Ascending aorta (tissue), 2 donors: Measurements from ENCODE around the gene PAPPA. TPM values are rescaled to one million over a fixed set of nuclear protein-coding genes. Genes with fewer than 3 reads are reported as not detected.

Experiments
- DNase-seq, 2 donors: peaks; one replicate each; pipeline ENCODE4 v3.0.0-alpha.2; 2019; ENCODE audit warnings: low spot score in 2 of 2
- H3K27ac ChIP-seq, 2 donors: fragments of 200-600 bp; sonication (generic); one replicate each; pipeline ENCODE4 v1.5.1; 2016 to 2017; ENCODE audit warnings: mild to moderate bottlenecking in 1 of 2
- H3K27me3 ChIP-seq: fragments of 200-600 bp; sonication (generic); one replicate; pipeline ENCODE4 v1.5.1; 2017
- H3K36me3 ChIP-seq, 2 donors: fragments of 200-600 bp; sonication (generic); one replicate each; pipeline ENCODE4 v1.5.1; 2016
- H3K4me1 ChIP-seq, 2 donors: fragments of 200-600 bp; sonication (generic); one replicate each; pipeline ENCODE4 v1.5.1; 2016 to 2017; ENCODE audit warnings: mild to moderate bottlenecking in 1 of 2
- H3K4me3 ChIP-seq, 2 donors: fragments of 200-600 bp; sonication (generic); one replicate each; pipeline ENCODE4 v1.5.1; 2016 to 2017; ENCODE audit warnings: mild to moderate bottlenecking in 1 of 2
- H3K9me3 ChIP-seq, 2 donors: fragments of 200-600 bp; sonication (generic); one replicate each; pipeline ENCODE4 v1.5.1; 2016
- CTCF ChIP-seq, 3 experiments: fragments of 200-600 bp in 2 of 3; fragments of 450-650 bp in 1 of 3; sonication (generic) in 2 of 3; IDR thresholded peaks; one replicate each; pipeline ENCODE4 v1.5.1; 2016 to 2019; ENCODE audit warnings: antibody characterized with exemption in 3 of 3, mild to moderate bottlenecking in 1 of 3, moderate library complexity in 1 of 3
- intact Hi-C: fragments of 100-400 bp; cut with DNase I; formaldehyde crosslinking; loops from one replicate; pipeline ENCODE4 v1.15.1; 2023
- total RNA-seq: library from RNA; depleted of rRNA; stranded (reverse); fragments of >200 nt; gene quantifications from one replicate; pipeline ENCODE4 v1.1.0, GENCODE V29; 2016

PAPPA gene
- total RNA-seq, 1 donor from 2014 or later = 6.0 TPM

GRCh38 chr9:116369706-116370105 is 216.1 kb downstream of the PAPPA start:
- intact Hi-C loops = no loop called here
- Histone ChIP-seq H3K9me3 (no peaks in the 10 kb centered on the region), H3K27me3 (no peaks in the 10 kb centered on the region), H3K4me3 (no peak overlapping the region), H3K36me3 (no peaks in the 10 kb centered on the region), H3K4me1 (peaks cover 0 to 5% of the 10 kb centered on the region in 2 donors), H3K27ac (no peak overlapping the region)
- no peak for DNase-seq
- TF ChIP-seq CTCF (IDR thresholded peaks at IDR 0.05) = no peak

- Histone ChIP-seq H3K9me3 (no peaks in the 10 kb centered on the region), H3K36me3 (no peaks in the 10 kb centered on the region), H3K4me3 (no peak overlapping the region), H3K27ac (no peak overlapping the region), H3K4me1 (no peaks in the 10 kb centered on the region), H3K27me3 (no peaks in the 10 kb centered on the region)
- TF ChIP-seq CTCF (IDR thresholded peaks at IDR 0.05) = no peak
- DNase-seq = no peak
- intact Hi-C loops = no loop called here
Measured at GRCh38 chr9:116370556-116370955, 217.0 kb downstream of the PAPPA start.

GRCh38 chr9:116372081-116372673 is 218.6 kb downstream of the PAPPA start:
- intact Hi-C loops = no loop called here
- H3K9me3 ChIP-seq = no peaks in the 10 kb centered on the region
- H3K27ac ChIP-seq = no peak overlapping the region
- no peak for TF ChIP-seq CTCF (IDR thresholded peaks at IDR 0.05)
- H3K4me3 ChIP-seq = no peak overlapping the region
- no peak for DNase-seq
- no peaks in the 10 kb centered on the region for H3K4me1 ChIP-seq
- H3K36me3 ChIP-seq = no peaks in the 10 kb centered on the region
- no peaks in the 10 kb centered on the region for H3K27me3 ChIP-seq

GRCh38 chr9:116372786-116373185 is 219.2 kb downstream of the PAPPA start:
- DNase-seq = no peak
- intact Hi-C loops = no loop called here
- Histone ChIP-seq H3K4me3 (no peak overlapping the region), H3K36me3 (no peaks in the 10 kb centered on the region), H3K27ac (no peak overlapping the region), H3K27me3 (no peaks in the 10 kb centered on the region), H3K4me1 (no peaks in the 10 kb centered on the region), H3K9me3 (no peaks in the 10 kb centered on the region)
- no peak for TF ChIP-seq CTCF (IDR thresholded peaks at IDR 0.05)

- peaks cover 0 to 15% of the 10 kb centered on the region in 2 donors for H3K36me3 ChIP-seq
- H3K27ac ChIP-seq = no peak overlapping the region
- no peaks in the 10 kb centered on the region for H3K27me3 ChIP-seq
- intact Hi-C loops = no loop called here
- no peaks in the 10 kb centered on the region for H3K9me3 ChIP-seq
- TF ChIP-seq CTCF (IDR thresholded peaks at IDR 0.05) = no peak
- no peak overlapping the region for H3K4me3 ChIP-seq
- no peaks in the 10 kb centered on the region for H3K4me1 ChIP-seq
- DNase-seq = no peak
Measured at GRCh38 chr9:116377179-116377798, 223.7 kb downstream of the PAPPA start.
